NCI-H1417 (cell line): Measurements from ENCODE around the gene PNP.
"Not testable (repeated sequence)": the region's sequence is repeated elsewhere in the genome, so short reads cannot be mapped to it uniquely, and the experiment has no call there.

ENCODE experiments used
- DNase-seq, 3 experiments: peaks; one replicate each; lab custom pipeline; 2025; lab: John Stamatoyannopoulos, UW

PNP gene

GRCh38 chr14:20469242-20469889 lies at the start of gene PNP:
Gene PNP, plus strand, starts transcription at chr14:20469406. Its CDS starts 119 bp downstream, at chr14:20469525.
- DNase-seq, result peak; percentile 94 to 97 (median 97)

- DNase-seq, result no peak
Measured at GRCh38 chr14:20419419-20419818, 49.8 kb upstream of the PNP start.

- DNase-seq, result no peak
Measured at GRCh38 chr14:20421267-20421666, 47.9 kb upstream of the PNP start.

- no peak for DNase-seq
Measured at GRCh38 chr14:20422886-20423285, 46.3 kb upstream of the PNP start.

- no peak for DNase-seq
Measured at GRCh38 chr14:20424851-20425250, 44.4 kb upstream of the PNP start.

- DNase-seq, result peak in 2 of 3 experiments; percentile 23 to 34
Measured at GRCh38 chr14:20427231-20428009, 41.8 kb upstream of the PNP start.

- no peak for DNase-seq
Measured at GRCh38 chr14:20428010-20428365, 41.2 kb upstream of the PNP start.

- DNase-seq, result no peak
Measured at GRCh38 chr14:20428802-20429201, 40.4 kb upstream of the PNP start.

- no peak for DNase-seq
Measured at GRCh38 chr14:20429801-20430669, 39.2 kb upstream of the PNP start.

- DNase-seq, result peak; percentile 33 to 63 (median 61)
Measured at GRCh38 chr14:20434701-20435581, 34.3 kb upstream of the PNP start.

- peak; percentile 25 to 66 (median 56) for DNase-seq
Measured at GRCh38 chr14:20435582-20436362, 33.4 kb upstream of the PNP start, which contains the start of gene KLHL33. Gene KLHL33, minus strand, starts transcription at chr14:20436166. Its CDS starts 355 bp downstream, at chr14:20435811.

GRCh38 chr14:20436363-20436755 lies 32.8 kb upstream of the PNP start:
- no peak for DNase-seq

GRCh38 chr14:20438664-20439063 lies 30.5 kb upstream of the PNP start:
- no peak for DNase-seq

GRCh38 chr14:20440465-20440864 lies 28.7 kb upstream of the PNP start:
- DNase-seq, result no peak

- DNase-seq, result no peak
Measured at GRCh38 chr14:20440882-20441281, 28.3 kb upstream of the PNP start.

- no peak for DNase-seq
Measured at GRCh38 chr14:20441461-20441860, 27.7 kb upstream of the PNP start.

- peak in 1 of 3 experiments; percentile 68 for DNase-seq
Measured at GRCh38 chr14:20443650-20444049, 25.6 kb upstream of the PNP start.

GRCh38 chr14:20446889-20447288 lies 22.3 kb upstream of the PNP start:
- DNase-seq, result no peak

GRCh38 chr14:20452831-20453230 lies 16.4 kb upstream of the PNP start:
- not testable (repeated sequence) for DNase-seq

- DNase-seq, result peak; percentile 99 to 100 (median 100)
Measured at GRCh38 chr14:20454516-20455354, 14.5 kb upstream of the PNP start, which contains the start of the genes APEX1 and OSGEP. Gene APEX1, plus strand, starts transcription at chr14:20455226. Its CDS starts 420 bp downstream, at chr14:20455646. Gene OSGEP, minus strand, starts transcription at chr14:20454812. Its CDS starts 129 bp downstream, at chr14:20454683.
